KBM-7 (cell line): ENCODE data around the gene C1QTNF5.

Experiments
- DNase-seq: peaks from one replicate; pipeline ENCODE4 v3.0.0-alpha.2; 2015
- in situ Hi-C: fragments of 300-500 bp; cut with MboI; formaldehyde crosslinking; loops from 2 replicates; pipeline ENCODE4 v1.14.3; 2020; ENCODE audit warnings: low sequenced_read_pairs, low pct_unique_long_range_greater_than_20kb, mixed read lengths

Gene C1QTNF5

GRCh38 chr11:119306373-119306890 is 34.3 kb downstream of the C1QTNF5 start:
- no peak for DNase-seq
- in situ Hi-C loops = no loop called here

- in situ Hi-C loops = no loop called here
Observed at GRCh38 chr11:119305556-119306372, 34.9 kb downstream of the C1QTNF5 start.

GRCh38 chr11:119303227-119303718 is 37.4 kb downstream of the C1QTNF5 start:
- in situ Hi-C loops = no loop called here
- DNase-seq = no peak

More at GRCh38 chr11:119305556-119306372, 34.9 kb downstream of the C1QTNF5 start:
- DNase-seq = no peak

GRCh38 chr11:119300198-119300964 is 40.3 kb downstream of the C1QTNF5 start:
- in situ Hi-C loops = no loop called here
- DNase-seq = no peak

GRCh38 chr11:119299416-119299815 is 41.3 kb downstream of the C1QTNF5 start:
- in situ Hi-C loops = no loop called here
- DNase-seq = no peak

- DNase-seq = no peak
- in situ Hi-C loops = no loop called here
Observed at GRCh38 chr11:119298726-119299125, 42.0 kb downstream of the C1QTNF5 start.

- no peak for DNase-seq
- in situ Hi-C loops = no loop called here
Observed at GRCh38 chr11:119297938-119298337, 42.7 kb downstream of the C1QTNF5 start.

GRCh38 chr11:119295178-119295577 is 45.5 kb downstream of the C1QTNF5 start:
- in situ Hi-C loops = no loop called here
- no peak for DNase-seq

GRCh38 chr11:119293461-119293860 is 47.2 kb downstream of the C1QTNF5 start:
- no peak for DNase-seq
- in situ Hi-C loops = no loop called here

- DNase-seq = no peak
- in situ Hi-C loops = no loop called here
Observed at GRCh38 chr11:119290894-119291497, 49.7 kb downstream of the C1QTNF5 start.
